Left lobe of liver (tissue), 2 donors: Measurements from ENCODE around the gene RNF144B. TPM values are rescaled to one million over a fixed set of nuclear protein-coding genes. Genes with fewer than 3 reads are reported as not detected.
"Not testable (repeated sequence)": the region's sequence is repeated elsewhere in the genome, so short reads cannot be mapped to it uniquely, and the experiment has no call there.

Experiments used
- ATAC-seq: fragments of 200-7000 bp; cut with Tn5 transposase; one replicate; pipeline ENCODE4 v1.9.1; 2020; ENCODE audit warnings: mild to moderate bottlenecking, moderate library complexity
- DNase-seq: peaks from one replicate; pipeline ENCODE4 v3.0.0-alpha.2; 2020; ENCODE audit warnings: low spot score
- total RNA-seq: library from RNA; stranded (reverse); gene quantifications from one replicate; pipeline ENCODE4 v1.2.1, GENCODE V29; 2021
- donor health status: DM: no; HTN: no; CAD: no; lungs with moderate emphysema.
- donor health status: DM: no; HTN: yes; CAD: no.

Gene RNF144B
- total RNA-seq, 1 donor from 2014 or later, result 17.5 TPM

- not testable (repeated sequence) for ATAC-seq, DNase-seq
Measured at GRCh38 chr6:18404965-18405364, 17.8 kb downstream of the RNF144B start.

GRCh38 chr6:18405477-18406293, 18.5 kb downstream of the RNF144B start:
- ATAC-seq, result peak; percentile 22

GRCh38 chr6:18406955-18407749, 20.0 kb downstream of the RNF144B start:
- ATAC-seq (no peak), DNase-seq (no peak)

More at GRCh38 chr6:18405477-18406293, 18.5 kb downstream of the RNF144B start:
- no peak for DNase-seq

- ATAC-seq, DNase-seq: not testable (repeated sequence)
Measured at GRCh38 chr6:18409602-18410001, 22.5 kb downstream of the RNF144B start.

- peak; percentile 19 for ATAC-seq
Measured at GRCh38 chr6:18410412-18410811, 23.3 kb downstream of the RNF144B start.

GRCh38 chr6:18412068-18412467, 24.9 kb downstream of the RNF144B start:
- DNase-seq (no peak), ATAC-seq (peak; percentile 42)

More at GRCh38 chr6:18410412-18410811, 23.3 kb downstream of the RNF144B start:
- DNase-seq, result no peak

- DNase-seq, result no peak
Measured at GRCh38 chr6:18412644-18413043, 25.5 kb downstream of the RNF144B start.

GRCh38 chr6:18413381-18413780, 26.2 kb downstream of the RNF144B start:
- no peak for DNase-seq
- ATAC-seq, result no peak

More at GRCh38 chr6:18412644-18413043, 25.5 kb downstream of the RNF144B start:
- no peak for ATAC-seq

- DNase-seq (no peak), ATAC-seq (no peak)
Measured at GRCh38 chr6:18414116-18414515, 27.0 kb downstream of the RNF144B start.

GRCh38 chr6:18415207-18415606, 28.1 kb downstream of the RNF144B start:
- no peak for ATAC-seq

GRCh38 chr6:18415671-18416340, 28.7 kb downstream of the RNF144B start:
- DNase-seq, result no peak
- ATAC-seq, result no peak

More at GRCh38 chr6:18415207-18415606, 28.1 kb downstream of the RNF144B start:
- DNase-seq, result no peak

- no peak for DNase-seq
- no peak for ATAC-seq
Measured at GRCh38 chr6:18416341-18416679, 29.2 kb downstream of the RNF144B start.

GRCh38 chr6:18420328-18420727, 33.2 kb downstream of the RNF144B start:
- ATAC-seq, result no peak
- DNase-seq, result no peak

- ATAC-seq (no peak), DNase-seq (no peak)
Measured at GRCh38 chr6:18422136-18422535, 35.0 kb downstream of the RNF144B start.

GRCh38 chr6:18423426-18423825, 36.3 kb downstream of the RNF144B start:
- ATAC-seq (no peak), DNase-seq (no peak)

- DNase-seq (no peak), ATAC-seq (no peak)
Measured at GRCh38 chr6:18424201-18424600, 37.1 kb downstream of the RNF144B start.

GRCh38 chr6:18425218-18425617, 38.1 kb downstream of the RNF144B start:
- DNase-seq (no peak), ATAC-seq (no peak)

- DNase-seq (no peak), ATAC-seq (no peak)
Measured at GRCh38 chr6:18427296-18427695, 40.1 kb downstream of the RNF144B start.

GRCh38 chr6:18429655-18430297, 42.6 kb downstream of the RNF144B start:
- ATAC-seq (no peak), DNase-seq (no peak)

- peak; percentile 29 for ATAC-seq
Measured at GRCh38 chr6:18431581-18431980, 44.4 kb downstream of the RNF144B start.

GRCh38 chr6:18432180-18432579, 45.0 kb downstream of the RNF144B start:
- ATAC-seq (peak; percentile 83), DNase-seq (no peak)

More at GRCh38 chr6:18431581-18431980, 44.4 kb downstream of the RNF144B start:
- DNase-seq, result no peak
